ENCODE measurements around the gene RNASEH2C.

GRCh38 chr11:65685981-65686380, 34.6 kb downstream of the RNASEH2C start:
- no peak for TF ChIP-seq POLR2A (IDR thresholded peaks at IDR 0.05)
- TF ChIP-seq CTCF (IDR thresholded peaks at IDR 0.05), result no peak

All from ovary (tissue), 3 donors.